GM21447 (cell line): ENCODE data around the gene CHMP4A.

Experiments
- ATAC-seq: cut with Tn5 transposase; IDR thresholded peaks from one replicate; pipeline ENCODE4 v1.9.1; 2021; ENCODE audit not compliant: unreplicated experiment

The CHMP4A gene

GRCh38 chr14:24196071-24197055 lies 16.9 kb downstream of the CHMP4A start:
- peak; percentile 35 for ATAC-seq

GRCh38 chr14:24195186-24196070 lies 17.9 kb downstream of the CHMP4A start, which contains the start of gene TM9SF1:
Gene TM9SF1, minus strand, starts transcription at chr14:24195441. Its CDS starts 422 bp downstream, at chr14:24195019.
- peak; percentile 86 for ATAC-seq

- no peak for ATAC-seq
Observed at GRCh38 chr14:24194873-24195185, 18.5 kb downstream of the CHMP4A start.

GRCh38 chr14:24194186-24194872 lies 19.0 kb downstream of the CHMP4A start:
- no peak for ATAC-seq

GRCh38 chr14:24192933-24193332 lies 20.4 kb downstream of the CHMP4A start:
- ATAC-seq = no peak

- no peak for ATAC-seq
Observed at GRCh38 chr14:24190416-24190815, 22.9 kb downstream of the CHMP4A start.

GRCh38 chr14:24189460-24189859 lies 23.8 kb downstream of the CHMP4A start:
- no peak for ATAC-seq

- no peak for ATAC-seq
Observed at GRCh38 chr14:24189059-24189375, 24.3 kb downstream of the CHMP4A start.

- peak; percentile 93 for ATAC-seq
Observed at GRCh38 chr14:24188251-24189058, 24.8 kb downstream of the CHMP4A start, which contains the start of gene IPO4. Gene IPO4, minus strand, starts transcription at chr14:24188816. Its CDS starts 29 bp downstream, at chr14:24188787.

- no peak for ATAC-seq
Observed at GRCh38 chr14:24187539-24187915, 25.8 kb downstream of the CHMP4A start.

- ATAC-seq = no peak
Observed at GRCh38 chr14:24186831-24187538, 26.3 kb downstream of the CHMP4A start.

- ATAC-seq = no peak
Observed at GRCh38 chr14:24185741-24186140, 27.5 kb downstream of the CHMP4A start.

- ATAC-seq = no peak
Observed at GRCh38 chr14:24185026-24185425, 28.3 kb downstream of the CHMP4A start.

GRCh38 chr14:24184104-24184970 lies 29.0 kb downstream of the CHMP4A start:
- ATAC-seq = no peak

GRCh38 chr14:24183014-24183481 lies 30.2 kb downstream of the CHMP4A start:
- ATAC-seq = no peak

- ATAC-seq = no peak
Observed at GRCh38 chr14:24182110-24182882, 31.0 kb downstream of the CHMP4A start.

GRCh38 chr14:24181371-24182077 lies 31.8 kb downstream of the CHMP4A start:
- no peak for ATAC-seq
